ENCODE results near the gene PHGDH.

- TF ChIP-seq CTCF (IDR thresholded peaks at IDR 0.05; ENCODE audit: low read length) (no peak), EZH2 (IDR thresholded peaks at IDR 0.05; ENCODE audit: borderline replicate concordance, low read length) (no peak)
Observed at GRCh38 chr1:119720866-119721440, 9.2 kb downstream of the PHGDH start.

All from OCI-LY1 (cell line).